Muscle layer of colon (tissue), 2 donors: ENCODE measurements around the gene PRTN3.
"Not testable (repeated sequence)": the region's sequence is repeated elsewhere in the genome, so short reads cannot be mapped to it uniquely, and the experiment has no call there.

Experiments used
- H3K27ac ChIP-seq: one replicate; pipeline ENCODE4 v1.7.0; 2013; ENCODE audit warnings: low read depth, mild to moderate bottlenecking, low read length, moderate library complexity
- H3K27me3 ChIP-seq, 2 donors: one replicate each; pipeline ENCODE4 v1.7.0; 2013; ENCODE audit warnings: low read length in 2 of 2, mild to moderate bottlenecking in 2 of 2; ENCODE audit not compliant: insufficient read depth in 2 of 2, control insufficient read depth in 1 of 2
- H3K36me3 ChIP-seq: one replicate; pipeline ENCODE4 v1.7.0; 2013; ENCODE audit warnings: mild to moderate bottlenecking, low read length; ENCODE audit not compliant: insufficient read depth
- H3K4me1 ChIP-seq: one replicate; pipeline ENCODE4 v1.7.0; 2013; ENCODE audit warnings: mild to moderate bottlenecking, low read length; ENCODE audit not compliant: insufficient read depth
- H3K4me3 ChIP-seq, 2 donors: one replicate each; pipeline ENCODE4 v1.7.0; 2013; ENCODE audit warnings: low read length in 2 of 2, low read depth in 1 of 2, mild to moderate bottlenecking in 1 of 2, moderate library complexity in 1 of 2
- H3K9ac ChIP-seq: one replicate; pipeline ENCODE4 v1.7.0; 2013; ENCODE audit warnings: low read length
- H3K9me3 ChIP-seq: one replicate; pipeline ENCODE4 v1.7.0; 2013; ENCODE audit warnings: mild to moderate bottlenecking, low read length
- donor health status: abdominal sarcoma.
- donor health status: Adenocarcinoma of cecum.

Gene PRTN3

GRCh38 chr19:887072-887471 lies 46.3 kb downstream of the PRTN3 start:
- Histone ChIP-seq H3K4me1 (peaks cover 4% of the 10 kb centered on the region), H3K27me3 (no peaks in the 10 kb centered on the region), H3K9ac (no peak overlapping the region), H3K9me3 (no peaks in the 10 kb centered on the region), H3K27ac (no peak overlapping the region), H3K4me3 (no peak overlapping the region), H3K36me3 (peaks cover 57% of the 10 kb centered on the region)

GRCh38 chr19:887599-887998 lies 46.8 kb downstream of the PRTN3 start:
- H3K4me3 ChIP-seq = no peak overlapping the region
- H3K9ac ChIP-seq = no peak overlapping the region
- peaks cover 51% of the 10 kb centered on the region for H3K36me3 ChIP-seq
- H3K9me3 ChIP-seq = no peaks in the 10 kb centered on the region
- no peaks in the 10 kb centered on the region for H3K27me3 ChIP-seq
- peaks cover 6% of the 10 kb centered on the region for H3K4me1 ChIP-seq
- H3K27ac ChIP-seq = no peak overlapping the region

GRCh38 chr19:888581-889385 lies 48.0 kb downstream of the PRTN3 start:
- H3K36me3 ChIP-seq = peaks cover 41% of the 10 kb centered on the region

GRCh38 chr19:889662-890295 lies 49.0 kb downstream of the PRTN3 start:
- Histone ChIP-seq H3K4me1 (peaks cover 6% of the 10 kb centered on the region), H3K27ac (no peak overlapping the region), H3K36me3 (peaks cover 34% of the 10 kb centered on the region)

More at GRCh38 chr19:888581-889385, 48.0 kb downstream of the PRTN3 start:
- H3K4me1 ChIP-seq = peaks cover 6% of the 10 kb centered on the region
- no peaks in the 10 kb centered on the region for H3K27me3 ChIP-seq
- no peak overlapping the region for H3K9ac ChIP-seq
- H3K27ac ChIP-seq = no peak overlapping the region
- H3K4me3 ChIP-seq = no peak overlapping the region
- H3K9me3 ChIP-seq = no peaks in the 10 kb centered on the region

GRCh38 chr19:890831-891230 lies 50.0 kb downstream of the PRTN3 start:
- H3K4me1 ChIP-seq = peaks cover 6% of the 10 kb centered on the region
- peaks cover 25% of the 10 kb centered on the region for H3K36me3 ChIP-seq
- no peaks in the 10 kb centered on the region for H3K27me3 ChIP-seq
- no peak overlapping the region for H3K4me3 ChIP-seq
- H3K9ac ChIP-seq = no peak overlapping the region
- no peak overlapping the region for H3K27ac ChIP-seq
- no peaks in the 10 kb centered on the region for H3K9me3 ChIP-seq

More at GRCh38 chr19:889662-890295, 49.0 kb downstream of the PRTN3 start:
- Histone ChIP-seq H3K9me3 (no peaks in the 10 kb centered on the region), H3K9ac (no peak overlapping the region), H3K4me3 (no peak overlapping the region), H3K27me3 (no peaks in the 10 kb centered on the region)

- Histone ChIP-seq H3K36me3 (peaks cover 19% of the 10 kb centered on the region), H3K9ac (peak overlapping the region; percentile 61), H3K4me3 (peak overlapping the region; percentile 79 to 91), H3K27ac (peak overlapping the region; percentile 61)
- H3K27me3 ChIP-seq, H3K4me1 ChIP-seq, H3K9me3 ChIP-seq: not testable (repeated sequence)
Measured at GRCh38 chr19:891421-892200, 50.8 kb downstream of the PRTN3 start.

GRCh38 chr19:892243-892893 lies 51.6 kb downstream of the PRTN3 start:
- Histone ChIP-seq H3K9ac (peak overlapping the region; percentile 61), H3K27ac (peak overlapping the region; percentile 61), H3K36me3 (peaks cover 17% of the 10 kb centered on the region), H3K9me3 (no peaks in the 10 kb centered on the region), H3K4me1 (peaks cover 6% of the 10 kb centered on the region), H3K27me3 (no peaks in the 10 kb centered on the region), H3K4me3 (peak overlapping the region; percentile 79 to 91)

GRCh38 chr19:892894-893689 lies 52.3 kb downstream of the PRTN3 start, which contains the start of the genes MED16 and RNU6-9:
Gene MED16, minus strand, starts transcription at chr19:893187. Its CDS starts 2,056 bp downstream, at chr19:891131.
Gene RNU6-9, plus strand, starts transcription at chr19:893484.
- H3K4me1 ChIP-seq = peaks cover 6% of the 10 kb centered on the region
- H3K27me3 ChIP-seq = no peaks in the 10 kb centered on the region
- H3K4me3 ChIP-seq = peak within 1 kb of the TSS; percentile 79 to 91
- peak within 1 kb of the TSS; percentile 61 for H3K9ac ChIP-seq
- peaks cover 17% of the 10 kb centered on the region for H3K36me3 ChIP-seq
- H3K9me3 ChIP-seq = no peaks in the 10 kb centered on the region
- H3K27ac ChIP-seq = peak within 1 kb of the TSS; percentile 84

GRCh38 chr19:896434-896833 lies 55.6 kb downstream of the PRTN3 start:
- H3K4me1 ChIP-seq = peaks cover 6% of the 10 kb centered on the region
- no peaks in the 10 kb centered on the region for H3K9me3 ChIP-seq
- no peaks in the 10 kb centered on the region for H3K27me3 ChIP-seq
- H3K9ac ChIP-seq = no peak overlapping the region
- no peak overlapping the region for H3K27ac ChIP-seq
- H3K4me3 ChIP-seq = no peak overlapping the region
- peaks cover 5% of the 10 kb centered on the region for H3K36me3 ChIP-seq

GRCh38 chr19:896999-897398 lies 56.2 kb downstream of the PRTN3 start:
- peaks cover 3% of the 10 kb centered on the region for H3K4me1 ChIP-seq
- H3K27me3 ChIP-seq = no peaks in the 10 kb centered on the region
- no peak overlapping the region for H3K4me3 ChIP-seq
- H3K27ac ChIP-seq = no peak overlapping the region
- peaks cover 5% of the 10 kb centered on the region for H3K36me3 ChIP-seq
- no peak overlapping the region for H3K9ac ChIP-seq
- H3K9me3 ChIP-seq = no peaks in the 10 kb centered on the region
